ENCODE measurements around the gene CYP46A1. TPM values are rescaled to one million over a fixed set of nuclear protein-coding genes. Genes with fewer than 3 reads are reported as not detected.

The CYP46A1 gene
- total RNA-seq, 3 donors from 2014 or later (not counting 1 experiment from before 2014, with no cell fraction given) = 0.09 to 0.45 (median 0.09) TPM

- intact Hi-C loops (cut with micrococcal nuclease) = no loop called here
- no peak for TF ChIP-seq CTCF (IDR thresholded peaks at IDR 0.05)
- H3K4me1 ChIP-seq (ENCODE audit: control insufficient read depth, insufficient read depth, low read length) = no peaks in the 10 kb centered on the region
- H3K36me3 ChIP-seq (ENCODE audit: control insufficient read depth, insufficient read depth, low read length) = no peaks in the 10 kb centered on the region
- Mint-ChIP-seq H3K27ac (no peak overlapping the region), H3K4me1 (no peaks in the 10 kb centered on the region), H3K27me3 (ENCODE audit: low read depth in 2 of 2) (peaks cover 16 to 17% of the 10 kb centered on the region in 2 donors), H3K9me3 (no peaks in the 10 kb centered on the region), H3K4me3 (no peak overlapping the region), H3K36me3 (no peaks in the 10 kb centered on the region)
- no peak overlapping the region for H3K27ac ChIP-seq (ENCODE audit: low read length)
- no peak overlapping the region for H3K4me3 ChIP-seq (ENCODE audit: low read length)
- DNase-seq = no peak
- H3K27me3 ChIP-seq (ENCODE audit: control insufficient read depth, insufficient read depth, low read length) = peaks cover 6% of the 10 kb centered on the region
- H3K9me3 ChIP-seq (ENCODE audit: control insufficient read depth, insufficient read depth, low read length) = no peaks in the 10 kb centered on the region
- ATAC-seq = no peak
- 92% methylated on average over 7 of the region's 7 CpGs for WGBS (ENCODE audit: insufficient coverage)
Measured at GRCh38 chr14:99647411-99647810, 36.7 kb upstream of the CYP46A1 start.

DNA sequence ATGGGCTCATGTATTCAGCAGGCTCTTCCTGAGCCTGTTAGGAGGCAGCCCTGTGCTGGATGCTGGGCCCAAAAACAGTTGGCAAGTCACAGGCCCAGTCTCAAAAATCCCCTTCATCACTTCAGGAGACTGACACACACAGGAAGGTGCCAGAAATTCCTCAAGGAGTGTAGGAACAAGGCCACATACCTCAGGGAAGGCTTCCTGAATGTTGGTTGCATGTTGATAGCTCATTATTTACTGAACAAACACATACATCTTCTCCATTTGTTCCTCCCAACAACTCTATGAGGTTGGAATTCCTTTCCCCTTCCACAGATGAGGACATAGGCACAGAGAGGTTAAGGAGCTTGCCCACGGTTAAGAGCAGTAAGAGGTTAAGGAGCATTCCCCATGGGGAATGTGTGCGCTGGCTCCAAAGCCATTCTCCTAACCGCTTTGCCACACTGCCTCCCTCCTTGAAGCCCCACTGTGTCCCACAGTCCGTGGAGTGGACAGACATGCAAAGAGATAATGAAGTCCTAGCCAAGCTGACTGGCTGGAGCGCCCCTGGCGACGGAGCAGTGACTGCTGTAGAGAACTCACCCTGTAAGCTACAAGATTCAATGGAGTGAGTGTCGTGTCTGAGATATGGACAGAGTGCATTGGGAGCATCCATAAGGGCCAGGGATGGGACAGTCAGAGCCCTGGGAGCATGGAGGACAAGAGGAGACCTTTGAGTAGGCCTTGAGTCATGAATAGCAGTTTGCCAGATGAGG, 35.9 kb upstream of the CYP46A1 start:
- no peak for ATAC-seq
- H3K27ac Mint-ChIP-seq = no peak overlapping the region
- WGBS (ENCODE audit: insufficient coverage) = 87% methylated on average over 8 of the region's 8 CpGs

DNA sequence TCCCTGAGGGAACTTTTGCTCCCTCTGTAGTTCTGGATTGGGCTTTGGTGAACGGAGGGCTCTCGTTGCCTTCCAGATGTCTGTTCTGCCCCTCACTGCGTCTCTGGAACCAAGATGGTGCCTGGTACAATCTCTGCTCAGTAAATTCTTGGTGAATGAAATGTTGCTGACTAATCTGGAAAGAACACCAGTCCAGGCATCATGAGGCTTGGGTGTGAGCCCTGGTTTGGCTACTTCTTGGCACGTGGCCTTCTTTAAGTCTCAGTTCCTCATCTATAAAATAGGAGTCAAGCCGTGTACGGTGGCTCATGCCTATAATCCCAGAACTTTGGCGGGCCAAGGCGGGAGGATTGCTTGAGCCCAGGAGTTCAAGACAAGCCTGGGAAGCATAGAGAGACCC, 34.9 kb upstream of the CYP46A1 start:
- WGBS (ENCODE audit: insufficient coverage) = 74% methylated on average over 8 of the region's 8 CpGs
- no peaks in the 10 kb centered on the region for H3K4me1 ChIP-seq (ENCODE audit: control insufficient read depth, insufficient read depth, low read length)
- no peak overlapping the region for H3K27ac ChIP-seq (ENCODE audit: low read length)
- H3K27ac Mint-ChIP-seq = no peak overlapping the region
- H3K27me3 Mint-ChIP-seq (ENCODE audit: low read depth in 2 of 2) = peaks cover 9 to 12% of the 10 kb centered on the region in 2 donors
- no peaks in the 10 kb centered on the region for H3K4me1 Mint-ChIP-seq
- intact Hi-C loops (cut with micrococcal nuclease) = no loop called here
- no peak overlapping the region for H3K4me3 ChIP-seq (ENCODE audit: low read length)
- DNase-seq = no peak
- no peaks in the 10 kb centered on the region for H3K9me3 Mint-ChIP-seq
- TF ChIP-seq CTCF (IDR thresholded peaks at IDR 0.05) = no peak
- H3K27me3 ChIP-seq (ENCODE audit: control insufficient read depth, insufficient read depth, low read length) = peaks cover 6% of the 10 kb centered on the region
- no peaks in the 10 kb centered on the region for H3K36me3 ChIP-seq (ENCODE audit: control insufficient read depth, insufficient read depth, low read length)
- no peaks in the 10 kb centered on the region for H3K9me3 ChIP-seq (ENCODE audit: control insufficient read depth, insufficient read depth, low read length)
- no peak for ATAC-seq
- no peak overlapping the region for H3K4me3 Mint-ChIP-seq
- H3K36me3 Mint-ChIP-seq = no peaks in the 10 kb centered on the region

More for the DNA sequence above, 35.9 kb upstream of the CYP46A1 start:
- Histone ChIP-seq H3K4me1 (ENCODE audit: control insufficient read depth, insufficient read depth, low read length) (no peaks in the 10 kb centered on the region), H3K27ac (ENCODE audit: low read length) (no peak overlapping the region), H3K36me3 (ENCODE audit: control insufficient read depth, insufficient read depth, low read length) (no peaks in the 10 kb centered on the region), H3K9me3 (ENCODE audit: control insufficient read depth, insufficient read depth, low read length) (no peaks in the 10 kb centered on the region), H3K27me3 (ENCODE audit: control insufficient read depth, insufficient read depth, low read length) (peaks cover 6% of the 10 kb centered on the region), H3K4me3 (ENCODE audit: low read length) (no peak overlapping the region)
- DNase-seq = no peak
- Mint-ChIP-seq H3K27me3 (ENCODE audit: low read depth in 2 of 2) (peaks cover 16 to 17% of the 10 kb centered on the region in 2 donors), H3K9me3 (no peaks in the 10 kb centered on the region), H3K4me3 (no peak overlapping the region), H3K4me1 (no peaks in the 10 kb centered on the region), H3K36me3 (no peaks in the 10 kb centered on the region)
- no peak for TF ChIP-seq CTCF (IDR thresholded peaks at IDR 0.05)
- intact Hi-C loops (cut with micrococcal nuclease) = no loop called here

- no peaks in the 10 kb centered on the region for H3K36me3 Mint-ChIP-seq
- TF ChIP-seq CTCF (IDR thresholded peaks at IDR 0.05) = no peak
- H3K27me3 Mint-ChIP-seq (ENCODE audit: low read depth in 2 of 2) = peaks cover 9 to 14% of the 10 kb centered on the region in 2 donors
- intact Hi-C loops (cut with micrococcal nuclease) = no loop called here
- no peak overlapping the region for H3K27ac Mint-ChIP-seq
- no peaks in the 10 kb centered on the region for H3K9me3 Mint-ChIP-seq
- no peaks in the 10 kb centered on the region for H3K4me1 ChIP-seq (ENCODE audit: control insufficient read depth, insufficient read depth, low read length)
- H3K27ac ChIP-seq (ENCODE audit: low read length) = no peak overlapping the region
- ATAC-seq (no peak), DNase-seq (no peak)
- no peaks in the 10 kb centered on the region for H3K9me3 ChIP-seq (ENCODE audit: control insufficient read depth, insufficient read depth, low read length)
- H3K4me3 ChIP-seq (ENCODE audit: low read length) = no peak overlapping the region
- H3K36me3 ChIP-seq (ENCODE audit: control insufficient read depth, insufficient read depth, low read length) = no peaks in the 10 kb centered on the region
- no peaks in the 10 kb centered on the region for H3K4me1 Mint-ChIP-seq
- H3K27me3 ChIP-seq (ENCODE audit: control insufficient read depth, insufficient read depth, low read length) = peaks cover 3% of the 10 kb centered on the region
- no peak overlapping the region for H3K4me3 Mint-ChIP-seq
- 87% methylated on average over 8 of the region's 8 CpGs for WGBS (ENCODE audit: insufficient coverage)
Measured at GRCh38 chr14:99649643-99650042, 34.5 kb upstream of the CYP46A1 start.
